OCI-LY3 (cell line): ENCODE measurements around the gene SUSD5.

Source experiments
- EZH2phosphoT487 ChIP-seq: fragments of 200-600 bp; shearing (Covaris generic); IDR thresholded peaks from 2 replicates; pipeline ENCODE4 v1.6.1; 2018; ENCODE audit warnings: antibody characterized with exemption, mixed run types, low read depth
- TF ChIP-seq, protein P1 (sequence below): fragments of 200-600, 300-600 bp; sonication (generic); IDR thresholded peaks from 2 replicates; pipeline ENCODE4 v1.5.1; 2014; ENCODE audit warnings: antibody characterized with exemption, low read length, low read depth

DNA sequence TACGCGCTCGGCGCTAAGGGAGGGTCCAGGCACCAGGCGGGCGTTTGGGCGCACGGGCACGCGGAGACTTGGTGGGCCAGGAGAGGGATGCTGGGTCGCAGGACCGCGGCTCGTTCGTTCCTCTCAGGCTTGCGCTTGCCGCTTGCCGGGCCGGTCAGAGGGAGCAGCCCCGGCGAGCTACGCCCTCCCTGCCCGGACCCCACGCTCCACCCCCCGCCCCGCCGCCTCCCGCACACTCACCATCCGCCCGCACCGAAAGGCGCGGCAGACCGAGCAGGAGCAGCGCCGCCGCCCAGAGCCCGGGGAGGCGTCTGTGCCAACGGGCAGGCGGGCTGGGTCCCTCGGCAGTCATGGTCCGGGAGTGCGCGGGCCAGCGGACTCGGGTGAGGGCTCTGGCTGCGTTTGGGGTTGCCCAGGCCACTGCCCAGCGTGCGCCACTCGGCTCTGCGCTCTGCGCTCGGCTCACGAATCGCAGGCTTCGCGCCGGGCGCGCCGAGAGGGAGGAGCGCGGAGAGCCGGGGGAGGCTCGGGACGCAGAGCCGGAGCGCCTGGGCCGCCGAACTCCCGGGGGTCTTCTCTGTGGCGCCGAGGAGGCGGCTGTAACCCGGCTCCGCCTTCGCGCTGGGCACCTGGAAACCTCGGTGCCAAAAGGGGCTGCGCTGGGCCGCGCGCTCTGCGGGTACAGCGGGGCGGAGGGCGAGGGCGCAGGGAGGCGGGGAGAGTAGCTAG, at the start of gene SUSD5:
- TF ChIP-seq, protein P1, sequence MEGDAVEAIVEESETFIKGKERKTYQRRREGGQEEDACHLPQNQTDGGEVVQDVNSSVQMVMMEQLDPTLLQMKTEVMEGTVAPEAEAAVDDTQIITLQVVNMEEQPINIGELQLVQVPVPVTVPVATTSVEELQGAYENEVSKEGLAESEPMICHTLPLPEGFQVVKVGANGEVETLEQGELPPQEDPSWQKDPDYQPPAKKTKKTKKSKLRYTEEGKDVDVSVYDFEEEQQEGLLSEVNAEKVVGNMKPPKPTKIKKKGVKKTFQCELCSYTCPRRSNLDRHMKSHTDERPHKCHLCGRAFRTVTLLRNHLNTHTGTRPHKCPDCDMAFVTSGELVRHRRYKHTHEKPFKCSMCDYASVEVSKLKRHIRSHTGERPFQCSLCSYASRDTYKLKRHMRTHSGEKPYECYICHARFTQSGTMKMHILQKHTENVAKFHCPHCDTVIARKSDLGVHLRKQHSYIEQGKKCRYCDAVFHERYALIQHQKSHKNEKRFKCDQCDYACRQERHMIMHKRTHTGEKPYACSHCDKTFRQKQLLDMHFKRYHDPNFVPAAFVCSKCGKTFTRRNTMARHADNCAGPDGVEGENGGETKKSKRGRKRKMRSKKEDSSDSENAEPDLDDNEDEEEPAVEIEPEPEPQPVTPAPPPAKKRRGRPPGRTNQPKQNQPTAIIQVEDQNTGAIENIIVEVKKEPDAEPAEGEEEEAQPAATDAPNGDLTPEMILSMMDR: no peak
- no peak for TF ChIP-seq EZH2phosphoT487
